Fibroblast of skin of left quadriceps (primary cell): ENCODE results near the gene RETN.
"Not testable (repeated sequence)": the region's sequence is repeated elsewhere in the genome, so short reads cannot be mapped to it uniquely, and the experiment has no call there.

Source experiments
- DNase-seq, 2 experiments: peaks; one replicate each; pipeline ENCODE4 v3.0.0-alpha.2; 2013; ENCODE audit warnings: low read depth in 2 of 2

Gene RETN

GRCh38 chr19:7637374-7638256, 31.2 kb upstream of the RETN start:
- DNase-seq, result no peak

GRCh38 chr19:7638802-7639465, 29.9 kb upstream of the RETN start:
- no peak for DNase-seq

GRCh38 chr19:7639863-7640348, 28.9 kb upstream of the RETN start:
- DNase-seq, result no peak

GRCh38 chr19:7640803-7641202, 28.0 kb upstream of the RETN start:
- DNase-seq, result no peak

GRCh38 chr19:7641290-7642276, 27.3 kb upstream of the RETN start:
- DNase-seq, result no peak

GRCh38 chr19:7642295-7643030, 26.4 kb upstream of the RETN start:
- DNase-seq, result no peak

- DNase-seq, result no peak
These were observed 25.8 kb upstream of the RETN start for GRCh38 chr19:7643031-7643415.

GRCh38 chr19:7643629-7644549, 25.0 kb upstream of the RETN start:
- not testable (repeated sequence) for DNase-seq

- DNase-seq, result no peak
These were observed 24.3 kb upstream of the RETN start for GRCh38 chr19:7644550-7644877.

- no peak for DNase-seq
These were observed 23.7 kb upstream of the RETN start for GRCh38 chr19:7645163-7645562.

- no peak for DNase-seq
These were observed 23.0 kb upstream of the RETN start for GRCh38 chr19:7645656-7646425.

GRCh38 chr19:7646426-7646700, 22.5 kb upstream of the RETN start:
- no peak for DNase-seq

- no peak for DNase-seq
These were observed 21.7 kb upstream of the RETN start for GRCh38 chr19:7647156-7647555.

- no peak for DNase-seq
These were observed 20.4 kb upstream of the RETN start for GRCh38 chr19:7648265-7649014.

GRCh38 chr19:7650148-7650547, 18.7 kb upstream of the RETN start:
- no peak for DNase-seq

GRCh38 chr19:7652061-7652641, 16.7 kb upstream of the RETN start:
- peak; percentile 27 to 29 for DNase-seq

GRCh38 chr19:7654401-7654800, 14.4 kb upstream of the RETN start:
- no peak for DNase-seq

GRCh38 chr19:7655581-7655980, 13.3 kb upstream of the RETN start:
- DNase-seq, result no peak
